Panc1 (cell line): ENCODE measurements around the gene DLL1.

ENCODE experiments used
- POLR2AphosphoS5 ChIP-seq: IDR thresholded peaks from 2 replicates; pipeline ENCODE4 v1.6.1; 2012; ENCODE audit warnings: mild to moderate bottlenecking, low read depth, low read length, moderate library complexity
- TF ChIP-seq, protein P1 (sequence below): fragments of 450-650 bp; IDR thresholded peaks from 2 replicates; pipeline ENCODE4 v1.5.1; 2017; ENCODE audit warnings: mild to moderate bottlenecking

GRCh38 chr6:170283212-170284081, 7.4 kb downstream of the DLL1 start:
- TF ChIP-seq, protein P1, sequence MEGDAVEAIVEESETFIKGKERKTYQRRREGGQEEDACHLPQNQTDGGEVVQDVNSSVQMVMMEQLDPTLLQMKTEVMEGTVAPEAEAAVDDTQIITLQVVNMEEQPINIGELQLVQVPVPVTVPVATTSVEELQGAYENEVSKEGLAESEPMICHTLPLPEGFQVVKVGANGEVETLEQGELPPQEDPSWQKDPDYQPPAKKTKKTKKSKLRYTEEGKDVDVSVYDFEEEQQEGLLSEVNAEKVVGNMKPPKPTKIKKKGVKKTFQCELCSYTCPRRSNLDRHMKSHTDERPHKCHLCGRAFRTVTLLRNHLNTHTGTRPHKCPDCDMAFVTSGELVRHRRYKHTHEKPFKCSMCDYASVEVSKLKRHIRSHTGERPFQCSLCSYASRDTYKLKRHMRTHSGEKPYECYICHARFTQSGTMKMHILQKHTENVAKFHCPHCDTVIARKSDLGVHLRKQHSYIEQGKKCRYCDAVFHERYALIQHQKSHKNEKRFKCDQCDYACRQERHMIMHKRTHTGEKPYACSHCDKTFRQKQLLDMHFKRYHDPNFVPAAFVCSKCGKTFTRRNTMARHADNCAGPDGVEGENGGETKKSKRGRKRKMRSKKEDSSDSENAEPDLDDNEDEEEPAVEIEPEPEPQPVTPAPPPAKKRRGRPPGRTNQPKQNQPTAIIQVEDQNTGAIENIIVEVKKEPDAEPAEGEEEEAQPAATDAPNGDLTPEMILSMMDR: no peak
- TF ChIP-seq POLR2AphosphoS5: no peak
